Measurements from ENCODE around the gene EXOC3L4. TPM values are rescaled to one million over a fixed set of nuclear protein-coding genes. Genes with fewer than 3 reads are reported as not detected.

Gene EXOC3L4
- total RNA-seq, result 10 to 100 TPM; 46.8 to 77.8 TPM
- polyA plus RNA-seq, result 10 to 100 TPM; 24.0 to 26.6 TPM

GRCh38 chr14:103094406-103095209 lies at the start of gene EXOC3L4:
EXOC3L4 (plus strand) TSS chr14:103094725; CDS start chr14:103100220, 5,495 bp downstream.
- 19% methylated on average over 23 of the region's 23 CpGs for WGBS
- Histone ChIP-seq H3K4me3 (ENCODE audit: low read depth in 1 of 3, low read length in 3 of 3) (peak within 1 kb of the TSS; percentile 35 to 79 (median 58)), H3K9me3 (ENCODE audit: control insufficient read depth in 4 of 4, low read length in 3 of 4) (no peaks in the 10 kb centered on the region), H3K4me1 (ENCODE audit: control insufficient read depth in 4 of 4, insufficient read depth in 4 of 4, low read length in 3 of 4) (peaks cover 11 to 66% (median 37%) of the 10 kb centered on the region in 4 donors), H3K27me3 (ENCODE audit: control insufficient read depth in 4 of 4, insufficient read depth in 4 of 4, low read length in 3 of 4) (no peaks in the 10 kb centered on the region), H3K9ac (ENCODE audit: low read depth in 1 of 2, low read length in 2 of 2) (peak within 1 kb of the TSS; percentile 15 to 86), H3K27ac (ENCODE audit: low read depth in 1 of 2, low read length in 2 of 2) (peak within 1 kb of the TSS; percentile 78 to 86), H3K36me3 (ENCODE audit: control insufficient read depth in 4 of 4, insufficient read depth in 3 of 4, low read depth in 1 of 4, low read length in 3 of 4) (no peaks in the 10 kb centered on the region)
- no peak for DNase-seq (ENCODE audit: low spot score)
- TF ChIP-seq REST (IDR thresholded peaks at IDR 0.05) (no peak), SP1 (IDR thresholded peaks at IDR 0.05) (peak; percentile 68), NR2F2 (IDR thresholded peaks at IDR 0.05) (peak; percentile 10), YY1 (IDR thresholded peaks at IDR 0.05) (no peak), MAX (IDR thresholded peaks at IDR 0.05) (no peak), CTCF (IDR thresholded peaks at IDR 0.05; ENCODE audit: low read depth, low read length, missing input control) (no peak), RXRA (IDR thresholded peaks at IDR 0.05) (peak in 1 of 2 donors; percentile 40), ATF3 (IDR thresholded peaks at IDR 0.05) (no peak), JUND (IDR thresholded peaks at IDR 0.05) (no peak), HNF4A (conservative IDR thresholded peaks at IDR 0.05) (peak; percentile 78 to 80), GABPA (IDR thresholded peaks at IDR 0.05 in 1 of 2, conservative IDR thresholded peaks at IDR 0.05 in 1 of 2) (peak in 1 of 2 donors; percentile 19), HNF4G (IDR thresholded peaks at IDR 0.05) (peak; percentile 65), FOXA1 (IDR thresholded peaks at IDR 0.05) (no peak), TAF1 (conservative IDR thresholded peaks at IDR 0.05) (no peak), ZBTB33 (IDR thresholded peaks at IDR 0.05) (no peak), FOXA2 (IDR thresholded peaks at IDR 0.05) (no peak), RAD21 (IDR thresholded peaks at IDR 0.05) (peak in 1 of 2 donors; percentile 14), EGR1 (IDR thresholded peaks at IDR 0.05; ENCODE audit: low read depth in 2 of 2) (no peak)

Measured in liver (tissue), 9 donors.